Measurements from ENCODE around the gene UQCC5.

DNA sequence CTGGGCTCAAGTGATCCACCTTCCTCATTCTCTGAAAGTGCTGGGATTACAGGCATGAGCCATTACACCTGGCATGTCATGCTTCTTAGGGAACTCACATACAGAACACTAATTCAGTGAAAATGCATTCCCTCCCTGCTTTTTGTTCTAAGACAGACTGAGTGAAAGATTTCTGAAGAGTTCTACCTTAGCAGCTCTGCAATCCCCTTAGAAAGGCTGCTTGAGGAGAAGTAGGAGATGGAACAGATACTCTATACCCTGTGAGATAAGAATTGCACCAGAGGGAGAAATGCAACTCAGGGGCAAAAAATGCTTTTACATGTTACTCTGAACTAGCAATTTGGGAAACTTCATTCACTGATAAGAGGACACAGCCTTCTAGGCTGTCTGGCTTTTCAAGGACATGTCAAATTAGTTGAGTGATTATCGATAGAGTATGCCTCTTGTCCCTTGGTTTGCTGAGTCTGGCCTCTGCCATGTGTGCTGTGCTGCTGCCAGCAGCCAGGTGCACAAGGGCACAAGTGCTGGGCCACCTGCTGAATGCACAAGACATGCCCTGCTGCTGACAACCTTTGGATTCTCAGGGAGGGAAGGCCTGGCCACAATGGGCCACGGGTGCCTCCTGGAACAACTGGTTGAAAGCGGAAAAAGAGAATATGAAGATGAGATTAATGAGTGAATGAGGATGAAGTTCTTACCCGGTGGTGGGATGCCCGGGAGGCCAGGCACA, 17.8 kb downstream of the UQCC5 start:
- TF ChIP-seq MYC (IDR thresholded peaks at IDR 0.05; ENCODE audit: borderline replicate concordance, low read length) (no peak), RNF2 (IDR thresholded peaks at IDR 0.05; ENCODE audit: borderline replicate concordance, low read depth) (no peak), POLR2A (IDR thresholded peaks at IDR 0.05; ENCODE audit: low read length) (no peak), KDM1A (IDR thresholded peaks at IDR 0.05; ENCODE audit: low read depth) (no peak), MAZ (IDR thresholded peaks at IDR 0.05; ENCODE audit: borderline replicate concordance, low read depth, low read length) (no peak), POLR2AphosphoS2 (conservative IDR thresholded peaks at IDR 0.05; ENCODE audit: low read length) (no peak), CHD2 (IDR thresholded peaks at IDR 0.05; ENCODE audit: low read length, partially characterized antibody) (no peak), EHMT2 (IDR thresholded peaks at IDR 0.05; ENCODE audit: low read depth) (no peak)
- TF ChIP-seq, protein P1, sequence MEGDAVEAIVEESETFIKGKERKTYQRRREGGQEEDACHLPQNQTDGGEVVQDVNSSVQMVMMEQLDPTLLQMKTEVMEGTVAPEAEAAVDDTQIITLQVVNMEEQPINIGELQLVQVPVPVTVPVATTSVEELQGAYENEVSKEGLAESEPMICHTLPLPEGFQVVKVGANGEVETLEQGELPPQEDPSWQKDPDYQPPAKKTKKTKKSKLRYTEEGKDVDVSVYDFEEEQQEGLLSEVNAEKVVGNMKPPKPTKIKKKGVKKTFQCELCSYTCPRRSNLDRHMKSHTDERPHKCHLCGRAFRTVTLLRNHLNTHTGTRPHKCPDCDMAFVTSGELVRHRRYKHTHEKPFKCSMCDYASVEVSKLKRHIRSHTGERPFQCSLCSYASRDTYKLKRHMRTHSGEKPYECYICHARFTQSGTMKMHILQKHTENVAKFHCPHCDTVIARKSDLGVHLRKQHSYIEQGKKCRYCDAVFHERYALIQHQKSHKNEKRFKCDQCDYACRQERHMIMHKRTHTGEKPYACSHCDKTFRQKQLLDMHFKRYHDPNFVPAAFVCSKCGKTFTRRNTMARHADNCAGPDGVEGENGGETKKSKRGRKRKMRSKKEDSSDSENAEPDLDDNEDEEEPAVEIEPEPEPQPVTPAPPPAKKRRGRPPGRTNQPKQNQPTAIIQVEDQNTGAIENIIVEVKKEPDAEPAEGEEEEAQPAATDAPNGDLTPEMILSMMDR (IDR thresholded peaks at IDR 0.05) = no peak
- TF ChIP-seq, protein P2, sequence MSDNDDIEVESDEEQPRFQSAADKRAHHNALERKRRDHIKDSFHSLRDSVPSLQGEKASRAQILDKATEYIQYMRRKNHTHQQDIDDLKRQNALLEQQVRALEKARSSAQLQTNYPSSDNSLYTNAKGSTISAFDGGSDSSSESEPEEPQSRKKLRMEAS (IDR thresholded peaks at IDR 0.05) = no peak
- TF ChIP-seq, protein P3, sequence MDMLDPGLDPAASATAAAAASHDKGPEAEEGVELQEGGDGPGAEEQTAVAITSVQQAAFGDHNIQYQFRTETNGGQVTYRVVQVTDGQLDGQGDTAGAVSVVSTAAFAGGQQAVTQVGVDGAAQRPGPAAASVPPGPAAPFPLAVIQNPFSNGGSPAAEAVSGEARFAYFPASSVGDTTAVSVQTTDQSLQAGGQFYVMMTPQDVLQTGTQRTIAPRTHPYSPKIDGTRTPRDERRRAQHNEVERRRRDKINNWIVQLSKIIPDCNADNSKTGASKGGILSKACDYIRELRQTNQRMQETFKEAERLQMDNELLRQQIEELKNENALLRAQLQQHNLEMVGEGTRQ (IDR thresholded peaks at IDR 0.05) = no peak
- TF ChIP-seq, protein P4, sequence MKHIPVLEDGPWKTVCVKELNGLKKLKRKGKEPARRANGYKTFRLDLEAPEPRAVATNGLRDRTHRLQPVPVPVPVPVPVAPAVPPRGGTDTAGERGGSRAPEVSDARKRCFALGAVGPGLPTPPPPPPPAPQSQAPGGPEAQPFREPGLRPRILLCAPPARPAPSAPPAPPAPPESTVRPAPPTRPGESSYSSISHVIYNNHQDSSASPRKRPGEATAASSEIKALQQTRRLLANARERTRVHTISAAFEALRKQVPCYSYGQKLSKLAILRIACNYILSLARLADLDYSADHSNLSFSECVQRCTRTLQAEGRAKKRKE (CRISPR knock-in tag; IDR thresholded peaks at IDR 0.05; ENCODE audit: low read depth) = no peak
- TF ChIP-seq, protein P5, sequence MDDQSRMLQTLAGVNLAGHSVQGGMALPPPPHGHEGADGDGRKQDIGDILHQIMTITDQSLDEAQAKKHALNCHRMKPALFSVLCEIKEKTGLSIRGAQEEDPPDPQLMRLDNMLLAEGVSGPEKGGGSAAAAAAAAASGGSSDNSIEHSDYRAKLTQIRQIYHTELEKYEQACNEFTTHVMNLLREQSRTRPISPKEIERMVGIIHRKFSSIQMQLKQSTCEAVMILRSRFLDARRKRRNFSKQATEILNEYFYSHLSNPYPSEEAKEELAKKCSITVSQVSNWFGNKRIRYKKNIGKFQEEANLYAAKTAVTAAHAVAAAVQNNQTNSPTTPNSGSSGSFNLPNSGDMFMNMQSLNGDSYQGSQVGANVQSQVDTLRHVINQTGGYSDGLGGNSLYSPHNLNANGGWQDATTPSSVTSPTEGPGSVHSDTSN (IDR thresholded peaks at IDR 0.05) = no peak
